Sigmoid colon (tissue), 7 donors: ENCODE measurements around the gene SLC4A3. TPM values are rescaled to one million over a fixed set of nuclear protein-coding genes. Genes with fewer than 3 reads are reported as not detected.
A peak's percentile ranks its signal among the peaks of the same experiment; 100 is the strongest.

ENCODE experiments used
- DNase-seq: peaks from one replicate; pipeline ENCODE4 v3.0.0-alpha.2; 2019
- H3K27ac ChIP-seq, 4 donors: fragments of 200-600 bp; sonication (generic); one replicate each; pipeline ENCODE4 v1.5.1; 2016 to 2019; ENCODE audit warnings: mild to moderate bottlenecking in 1 of 4
- H3K27me3 ChIP-seq, 3 donors: fragments of 200-600 bp; sonication (generic); one replicate each; pipeline ENCODE4 v1.5.1; 2019; ENCODE audit warnings: mild to moderate bottlenecking in 1 of 3
- H3K36me3 ChIP-seq, 4 donors: fragments of 200-600 bp; sonication (generic); one replicate each; pipeline ENCODE4 v1.5.1; 2016 to 2019
- H3K4me1 ChIP-seq, 4 donors: fragments of 200-600 bp; sonication (generic); one replicate each; pipeline ENCODE4 v1.5.1; 2017 to 2019
- H3K4me3 ChIP-seq, 4 donors: fragments of 200-600 bp; sonication (generic); one replicate each; pipeline ENCODE4 v1.5.1; 2017 to 2019; ENCODE audit warnings: mild to moderate bottlenecking in 2 of 4, moderate library complexity in 1 of 4
- H3K9me3 ChIP-seq, 4 donors: fragments of 200-600 bp in 3 of 4; sonication (generic) in 3 of 4; one replicate each; pipeline versions ENCODE4 v1.5.1 to v1.6.1; 2013 to 2019
- EP300 ChIP-seq, 4 donors: sonication (generic); formaldehyde crosslinking; IDR thresholded peaks; one replicate each; pipeline ENCODE4 v1.6.1; 2017; ENCODE audit warnings: antibody characterized with exemption in 4 of 4
- POLR2A ChIP-seq, 2 donors: fragments of 450-650 bp; IDR thresholded peaks; one replicate each; pipeline ENCODE4 v1.6.1; 2016; ENCODE audit warnings: antibody characterized with exemption in 2 of 2, mild to moderate bottlenecking in 2 of 2, moderate library complexity in 2 of 2
- POLR2AphosphoS5 ChIP-seq, 4 donors: sonication (generic); formaldehyde crosslinking; IDR thresholded peaks; one replicate each; pipeline ENCODE4 v1.6.1; 2017; ENCODE audit warnings: antibody characterized with exemption in 4 of 4
- WGBS, 2 donors: extraction: QIAGEN DNeasy Blood & Tissue Kit; methylation state at CpG; one replicate each; pipeline ENCODE4 v1.1.7; 2013; 5-methylcytosine and 5-hydroxymethylcytosine counted together
- intact Hi-C: fragments of 100-400 bp; cut with DNase I; formaldehyde crosslinking; loops from one replicate; pipeline ENCODE4 v1.15.1; 2023
- polyA plus RNA-seq, 3 donors: library from polyadenylated mRNA; stranded (reverse); fragments of 200-250 nt; gene quantifications; one replicate each; pipeline ENCODE4 v1.2.3, GENCODE V29; 2013
- total RNA-seq, 4 donors: library from RNA; depleted of rRNA; stranded (reverse); fragments of >200 nt; gene quantifications; one replicate each; pipeline ENCODE4 v1.1.0, GENCODE V29; 2016
- TF ChIP-seq, protein P1 (sequence below), 4 experiments: fragments of 450-650 bp in 3 of 4; fragments of 200-600 bp in 1 of 4; IDR thresholded peaks; one replicate each; pipeline ENCODE4 v1.5.1; 2016 to 2019; ENCODE audit warnings: antibody characterized with exemption in 4 of 4, mild to moderate bottlenecking in 3 of 4, moderate library complexity in 2 of 4
- donor health status: healthy with polysubstance abuse.
- donor health status: Bipolar disorder and iron deficiency.
- donor health status: healthy.

The SLC4A3 gene
- total and polyA plus RNA-seq, 7 donors, result under 0.01 to 5.0 (median 1.0) TPM

GRCh38 chr2:219687882-219688559, 60.6 kb downstream of the SLC4A3 start:
- H3K4me3 ChIP-seq, result no peak overlapping the region
- peaks cover 0 to 19% (median 3%) of the 10 kb centered on the region in 4 donors for H3K4me1 ChIP-seq
- 63 to 81% methylated on average over 19 of the region's 19 CpGs for WGBS, 2 donors
- no peak for DNase-seq
- intact Hi-C loops, result loop anchor here (2.0 to 5.0 kb wide), 2 partner anchors 41 to 145 kb away; partner anchors contain the start of gene CHPF
- no peaks in the 10 kb centered on the region for H3K9me3 ChIP-seq
- TF ChIP-seq, protein P1, sequence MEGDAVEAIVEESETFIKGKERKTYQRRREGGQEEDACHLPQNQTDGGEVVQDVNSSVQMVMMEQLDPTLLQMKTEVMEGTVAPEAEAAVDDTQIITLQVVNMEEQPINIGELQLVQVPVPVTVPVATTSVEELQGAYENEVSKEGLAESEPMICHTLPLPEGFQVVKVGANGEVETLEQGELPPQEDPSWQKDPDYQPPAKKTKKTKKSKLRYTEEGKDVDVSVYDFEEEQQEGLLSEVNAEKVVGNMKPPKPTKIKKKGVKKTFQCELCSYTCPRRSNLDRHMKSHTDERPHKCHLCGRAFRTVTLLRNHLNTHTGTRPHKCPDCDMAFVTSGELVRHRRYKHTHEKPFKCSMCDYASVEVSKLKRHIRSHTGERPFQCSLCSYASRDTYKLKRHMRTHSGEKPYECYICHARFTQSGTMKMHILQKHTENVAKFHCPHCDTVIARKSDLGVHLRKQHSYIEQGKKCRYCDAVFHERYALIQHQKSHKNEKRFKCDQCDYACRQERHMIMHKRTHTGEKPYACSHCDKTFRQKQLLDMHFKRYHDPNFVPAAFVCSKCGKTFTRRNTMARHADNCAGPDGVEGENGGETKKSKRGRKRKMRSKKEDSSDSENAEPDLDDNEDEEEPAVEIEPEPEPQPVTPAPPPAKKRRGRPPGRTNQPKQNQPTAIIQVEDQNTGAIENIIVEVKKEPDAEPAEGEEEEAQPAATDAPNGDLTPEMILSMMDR (IDR thresholded peaks at IDR 0.05), result no peak
- TF ChIP-seq POLR2AphosphoS5 (IDR thresholded peaks at IDR 0.05), result no peak
- no peak for TF ChIP-seq EP300 (IDR thresholded peaks at IDR 0.05)
- no peak for TF ChIP-seq POLR2A (IDR thresholded peaks at IDR 0.05)
- no peaks in the 10 kb centered on the region for H3K36me3 ChIP-seq
- H3K27me3 ChIP-seq, result no peaks in the 10 kb centered on the region
- H3K27ac ChIP-seq, result no peak overlapping the region

- H3K4me3 ChIP-seq, result no peak overlapping the region
- no peaks in the 10 kb centered on the region for H3K9me3 ChIP-seq
- TF ChIP-seq EP300 (IDR thresholded peaks at IDR 0.05) (no peak), POLR2AphosphoS5 (IDR thresholded peaks at IDR 0.05) (no peak), POLR2A (IDR thresholded peaks at IDR 0.05) (no peak)
- TF ChIP-seq, protein P1 (IDR thresholded peaks at IDR 0.05), result no peak
- intact Hi-C loops, result loop anchor here (2.0 to 5.0 kb wide), 2 partner anchors 42 to 146 kb away; partner anchors contain the start of gene CHPF
- peaks cover 0 to 19% (median 3%) of the 10 kb centered on the region in 4 donors for H3K4me1 ChIP-seq
- DNase-seq, result no peak
- H3K36me3 ChIP-seq, result no peaks in the 10 kb centered on the region
- H3K27me3 ChIP-seq, result no peaks in the 10 kb centered on the region
- peak overlapping the region in 2 of 4 donors; percentile 51 to 66 for H3K27ac ChIP-seq
- WGBS, 2 donors, result 72 to 75% methylated on average over 23 of the region's 23 CpGs
Measured at GRCh38 chr2:219688560-219689445, 61.4 kb downstream of the SLC4A3 start.

- Histone ChIP-seq H3K27ac (peak overlapping the region in 2 of 4 donors; percentile 51 to 66), H3K36me3 (no peaks in the 10 kb centered on the region), H3K4me1 (peaks cover 0 to 17% (median 3%) of the 10 kb centered on the region in 4 donors), H3K9me3 (no peaks in the 10 kb centered on the region), H3K27me3 (no peaks in the 10 kb centered on the region), H3K4me3 (no peak overlapping the region)
- 39 to 46% methylated on average over 17 of the region's 17 CpGs for WGBS, 2 donors
- intact Hi-C loops, result loop anchor here (2.0 to 5.0 kb wide), 2 partner anchors 43 to 147 kb away; partner anchors contain the start of gene CHPF
- DNase-seq, result no peak
- no peak for TF ChIP-seq POLR2AphosphoS5 (IDR thresholded peaks at IDR 0.05)
- TF ChIP-seq, protein P1 (IDR thresholded peaks at IDR 0.05), result peak; percentile 47 to 73 (median 60)
- TF ChIP-seq EP300 (IDR thresholded peaks at IDR 0.05), result no peak
- no peak for TF ChIP-seq POLR2A (IDR thresholded peaks at IDR 0.05)
Measured at GRCh38 chr2:219689676-219690628, 62.5 kb downstream of the SLC4A3 start.

DNA sequence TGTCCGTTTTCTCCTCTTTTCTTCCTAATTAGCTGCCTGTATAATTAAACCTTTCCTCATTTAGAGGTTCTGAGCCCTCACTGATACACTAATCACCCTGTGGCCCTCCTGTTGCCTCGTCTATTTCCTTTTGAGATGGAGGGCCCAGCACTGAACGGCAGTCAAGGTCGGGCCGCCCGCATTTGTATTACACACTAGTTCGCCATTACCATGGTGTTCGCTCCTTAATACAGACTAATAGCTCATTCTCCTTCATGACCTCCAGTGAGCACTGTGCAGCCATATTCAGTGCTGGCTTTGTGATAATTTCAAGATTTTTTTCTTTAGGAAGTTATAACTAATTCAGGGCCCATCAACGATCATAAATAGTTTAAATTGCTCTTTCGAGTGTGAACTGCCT, 64.1 kb downstream of the SLC4A3 start:
- Histone ChIP-seq H3K36me3 (no peaks in the 10 kb centered on the region), H3K9me3 (no peaks in the 10 kb centered on the region), H3K27me3 (no peaks in the 10 kb centered on the region), H3K4me3 (no peak overlapping the region), H3K27ac (no peak overlapping the region), H3K4me1 (peaks cover 0 to 12% (median 3%) of the 10 kb centered on the region in 4 donors)
- WGBS, 2 donors, result 75% methylated on average over 10 of the region's 10 CpGs
- DNase-seq, result no peak
- TF ChIP-seq POLR2A (IDR thresholded peaks at IDR 0.05) (no peak), EP300 (IDR thresholded peaks at IDR 0.05) (no peak), POLR2AphosphoS5 (IDR thresholded peaks at IDR 0.05) (no peak)
- TF ChIP-seq, protein P1 (IDR thresholded peaks at IDR 0.05), result no peak
- intact Hi-C loops, result no loop called here
